Measurements from ENCODE around the gene PDS5B. TPM values are rescaled to one million over a fixed set of nuclear protein-coding genes. Genes with fewer than 3 reads are reported as not detected.

Gene PDS5B
- total RNA-seq, 1 donor from 2014 or later = 19.6 TPM

DNA sequence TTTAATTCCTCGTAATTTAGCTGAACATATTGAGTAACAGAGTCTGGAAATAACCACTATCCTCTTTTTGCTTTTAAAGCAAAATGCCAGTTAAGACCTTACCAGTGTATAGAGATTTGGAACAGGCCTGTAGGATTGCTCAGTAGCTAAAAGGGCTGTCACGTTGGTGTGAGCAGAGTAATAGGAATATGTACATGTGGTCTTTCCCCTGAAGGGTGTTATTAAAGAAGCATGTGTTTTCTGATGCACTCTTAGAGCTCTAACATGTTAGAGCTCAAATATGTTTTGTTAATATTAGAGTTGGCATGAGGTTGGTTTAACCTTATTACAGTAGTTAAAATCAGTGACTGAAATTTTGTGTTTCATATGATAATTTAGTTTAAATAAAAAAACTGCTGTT lies 172.9 kb downstream of the PDS5B start:
- H3K27me3 ChIP-seq (ENCODE audit: control insufficient read depth, insufficient read depth, low read length) = no peaks in the 10 kb centered on the region
- H3K4me3 ChIP-seq (ENCODE audit: low read depth, low read length) = no peak overlapping the region
- H3K36me3 ChIP-seq (ENCODE audit: control insufficient read depth, insufficient read depth, low read length) = peaks cover 2% of the 10 kb centered on the region
- no peak for DNase-seq (ENCODE audit: low read depth)
- TF ChIP-seq, protein P1, sequence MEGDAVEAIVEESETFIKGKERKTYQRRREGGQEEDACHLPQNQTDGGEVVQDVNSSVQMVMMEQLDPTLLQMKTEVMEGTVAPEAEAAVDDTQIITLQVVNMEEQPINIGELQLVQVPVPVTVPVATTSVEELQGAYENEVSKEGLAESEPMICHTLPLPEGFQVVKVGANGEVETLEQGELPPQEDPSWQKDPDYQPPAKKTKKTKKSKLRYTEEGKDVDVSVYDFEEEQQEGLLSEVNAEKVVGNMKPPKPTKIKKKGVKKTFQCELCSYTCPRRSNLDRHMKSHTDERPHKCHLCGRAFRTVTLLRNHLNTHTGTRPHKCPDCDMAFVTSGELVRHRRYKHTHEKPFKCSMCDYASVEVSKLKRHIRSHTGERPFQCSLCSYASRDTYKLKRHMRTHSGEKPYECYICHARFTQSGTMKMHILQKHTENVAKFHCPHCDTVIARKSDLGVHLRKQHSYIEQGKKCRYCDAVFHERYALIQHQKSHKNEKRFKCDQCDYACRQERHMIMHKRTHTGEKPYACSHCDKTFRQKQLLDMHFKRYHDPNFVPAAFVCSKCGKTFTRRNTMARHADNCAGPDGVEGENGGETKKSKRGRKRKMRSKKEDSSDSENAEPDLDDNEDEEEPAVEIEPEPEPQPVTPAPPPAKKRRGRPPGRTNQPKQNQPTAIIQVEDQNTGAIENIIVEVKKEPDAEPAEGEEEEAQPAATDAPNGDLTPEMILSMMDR (IDR thresholded peaks at IDR 0.05; ENCODE audit: insufficient read depth, low read length, poor library complexity, severe bottlenecking) = no peak

DNA sequence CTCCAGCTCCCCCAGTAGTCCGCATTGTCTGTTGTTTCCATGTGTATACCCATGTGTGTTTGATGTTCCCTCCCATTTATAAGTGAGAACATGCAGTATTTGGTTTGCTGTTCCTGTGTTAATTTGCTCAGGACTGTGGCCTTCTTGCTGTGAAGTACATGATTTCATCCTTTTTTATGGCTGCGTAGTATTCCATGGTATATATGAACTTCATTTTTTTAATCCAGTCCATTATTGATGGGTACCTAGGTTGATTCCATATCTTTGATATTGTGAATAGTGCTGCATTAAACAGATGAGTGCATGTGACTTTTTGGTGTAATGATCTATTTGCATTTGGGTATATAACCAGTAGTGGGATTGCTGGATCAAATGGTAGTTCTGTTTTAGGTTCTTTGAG lies 175.2 kb downstream of the PDS5B start:
- no peak for DNase-seq (ENCODE audit: low read depth)
- Histone ChIP-seq H3K27me3 (ENCODE audit: control insufficient read depth, insufficient read depth, low read length) (no peaks in the 10 kb centered on the region), H3K36me3 (ENCODE audit: control insufficient read depth, insufficient read depth, low read length) (peaks cover 2% of the 10 kb centered on the region), H3K4me3 (ENCODE audit: low read depth, low read length) (no peak overlapping the region)
- TF ChIP-seq, protein P1 (IDR thresholded peaks at IDR 0.05; ENCODE audit: insufficient read depth, low read length, poor library complexity, severe bottlenecking) = no peak

DNA sequence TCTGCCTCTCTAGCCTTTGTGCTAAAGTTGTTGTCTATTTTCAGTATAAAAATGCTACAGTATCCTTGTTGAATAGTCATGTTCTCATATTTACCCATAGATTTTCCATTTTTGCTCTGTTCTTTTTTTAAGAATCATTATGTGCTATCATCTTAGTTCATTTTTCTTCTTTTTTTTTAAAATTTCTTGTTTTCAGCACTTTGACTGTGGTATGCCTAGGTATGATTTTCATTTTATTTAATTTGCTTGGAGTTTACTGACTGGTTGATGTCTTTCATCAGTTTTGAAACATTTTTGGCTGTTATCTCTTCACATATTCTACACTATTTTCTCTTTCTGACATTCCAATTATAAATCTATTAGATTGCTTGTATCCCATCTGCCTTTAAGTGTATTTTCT lies 192.9 kb downstream of the PDS5B start:
- Histone ChIP-seq H3K4me3 (ENCODE audit: low read depth, low read length) (no peak overlapping the region), H3K36me3 (ENCODE audit: control insufficient read depth, insufficient read depth, low read length) (no peaks in the 10 kb centered on the region), H3K27me3 (ENCODE audit: control insufficient read depth, insufficient read depth, low read length) (no peaks in the 10 kb centered on the region)
- TF ChIP-seq, protein P1 (IDR thresholded peaks at IDR 0.05; ENCODE audit: insufficient read depth, low read length, poor library complexity, severe bottlenecking) = no peak
- no peak for DNase-seq (ENCODE audit: low read depth)

DNA sequence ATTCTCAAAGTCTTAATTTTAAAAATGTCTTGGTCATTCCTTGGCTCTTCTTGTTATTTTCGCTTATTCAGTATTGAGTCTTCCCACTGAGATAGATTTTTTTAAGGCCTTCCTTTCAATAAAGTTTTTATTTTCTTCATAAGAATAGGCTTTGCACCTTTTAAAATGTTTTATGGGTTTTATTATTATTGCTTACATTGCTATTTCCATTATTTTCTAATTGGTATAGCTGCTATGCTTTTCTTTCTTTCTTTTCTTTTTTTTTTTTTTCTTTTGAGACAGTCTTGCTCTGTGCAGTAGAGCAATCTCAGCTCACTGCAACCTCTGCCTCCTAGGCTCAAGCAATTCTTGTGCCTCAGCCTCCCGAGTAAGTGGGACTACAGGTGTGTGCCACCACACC lies 195.7 kb downstream of the PDS5B start:
- TF ChIP-seq, protein P1 (IDR thresholded peaks at IDR 0.05; ENCODE audit: insufficient read depth, low read length, poor library complexity, severe bottlenecking) = no peak
- Histone ChIP-seq H3K27me3 (ENCODE audit: control insufficient read depth, insufficient read depth, low read length) (no peaks in the 10 kb centered on the region), H3K4me3 (ENCODE audit: low read depth, low read length) (no peak overlapping the region), H3K36me3 (ENCODE audit: control insufficient read depth, insufficient read depth, low read length) (no peaks in the 10 kb centered on the region)
- DNase-seq (ENCODE audit: low read depth) = no peak

DNA sequence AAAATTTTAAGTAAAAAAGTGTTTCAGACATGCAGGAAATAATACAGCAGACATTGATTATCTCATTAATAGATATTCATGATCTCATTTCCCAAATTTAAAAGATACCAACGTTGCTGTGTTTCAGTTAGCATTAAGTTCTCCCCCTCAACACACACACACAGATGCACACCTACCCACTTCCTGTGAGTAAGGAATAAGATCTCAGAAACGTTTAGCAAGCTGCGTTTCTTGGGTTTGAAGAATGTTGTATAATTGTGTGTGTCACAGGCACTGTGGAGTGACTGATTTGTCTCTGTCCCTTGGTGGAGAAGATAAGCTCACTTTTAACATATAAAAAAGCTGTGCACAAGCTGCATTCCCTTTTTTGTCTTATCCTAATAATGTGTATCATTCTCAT lies 196.8 kb downstream of the PDS5B start:
- peak; percentile 4 for DNase-seq (ENCODE audit: low read depth)
- TF ChIP-seq, protein P1 (IDR thresholded peaks at IDR 0.05; ENCODE audit: insufficient read depth, low read length, poor library complexity, severe bottlenecking) = no peak
- Histone ChIP-seq H3K27me3 (ENCODE audit: control insufficient read depth, insufficient read depth, low read length) (no peaks in the 10 kb centered on the region), H3K36me3 (ENCODE audit: control insufficient read depth, insufficient read depth, low read length) (no peaks in the 10 kb centered on the region), H3K4me3 (ENCODE audit: low read depth, low read length) (no peak overlapping the region)

DNA sequence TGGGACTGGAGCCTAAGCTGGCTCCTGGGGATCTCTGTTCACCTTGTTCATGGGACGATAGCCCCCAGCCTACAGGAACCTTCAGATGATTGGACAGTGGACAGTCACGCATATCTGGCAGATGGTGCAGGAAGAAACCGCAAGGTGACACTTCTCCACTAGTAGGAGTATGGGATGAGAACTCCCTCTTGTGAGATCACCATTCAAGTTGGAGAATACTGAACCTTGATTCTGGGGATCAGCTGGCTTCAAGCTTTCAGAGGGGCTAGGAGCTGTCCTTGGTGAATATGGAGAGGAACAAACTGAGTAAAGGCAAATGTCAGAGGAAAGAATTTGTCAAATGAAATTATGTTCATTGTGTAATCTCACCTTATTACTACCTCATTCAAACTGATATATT lies 204.5 kb downstream of the PDS5B start:
- no peak overlapping the region for H3K4me3 ChIP-seq (ENCODE audit: low read depth, low read length)
- H3K36me3 ChIP-seq (ENCODE audit: control insufficient read depth, insufficient read depth, low read length) = no peaks in the 10 kb centered on the region
- DNase-seq (ENCODE audit: low read depth) = no peak
- TF ChIP-seq, protein P1 (IDR thresholded peaks at IDR 0.05; ENCODE audit: insufficient read depth, low read length, poor library complexity, severe bottlenecking) = no peak
- H3K27me3 ChIP-seq (ENCODE audit: control insufficient read depth, insufficient read depth, low read length) = no peaks in the 10 kb centered on the region
